Memory B cell (primary cell): ENCODE data around the gene ELAPOR1.

ENCODE experiments used
- ATAC-seq: fragments of 150-1000 bp; cut with Tn5 transposase; 2 replicates; pipeline ENCODE4 v1.10.0; 2021; ENCODE audit warnings: low read depth, mild to moderate bottlenecking, moderate library complexity
- DNase-seq, 2 donors: peaks; one replicate each; pipeline ENCODE4 v3.0.0; 2022; ENCODE audit warnings: low spot score in 2 of 2
- H3K27ac Mint-ChIP-seq: one replicate; pipeline ENCODE4 v1.8.0; 2022; ENCODE audit warnings: mild to moderate bottlenecking, moderate library complexity, mixed read lengths
- H3K27me3 Mint-ChIP-seq: one replicate; pipeline ENCODE4 v1.8.0; 2022; ENCODE audit warnings: mixed read lengths
- H3K36me3 Mint-ChIP-seq: one replicate; pipeline ENCODE4 v1.8.0; 2022; ENCODE audit warnings: mild to moderate bottlenecking, mixed read lengths
- H3K4me1 Mint-ChIP-seq: one replicate; pipeline ENCODE4 v1.8.0; 2022; ENCODE audit warnings: mixed read lengths
- H3K4me3 Mint-ChIP-seq: one replicate; pipeline ENCODE4 v1.8.0; 2022; ENCODE audit warnings: mild to moderate bottlenecking, moderate library complexity, mixed read lengths
- H3K9me3 Mint-ChIP-seq: one replicate; pipeline ENCODE4 v1.8.0; 2022; ENCODE audit warnings: mixed read lengths

Gene ELAPOR1

DNA sequence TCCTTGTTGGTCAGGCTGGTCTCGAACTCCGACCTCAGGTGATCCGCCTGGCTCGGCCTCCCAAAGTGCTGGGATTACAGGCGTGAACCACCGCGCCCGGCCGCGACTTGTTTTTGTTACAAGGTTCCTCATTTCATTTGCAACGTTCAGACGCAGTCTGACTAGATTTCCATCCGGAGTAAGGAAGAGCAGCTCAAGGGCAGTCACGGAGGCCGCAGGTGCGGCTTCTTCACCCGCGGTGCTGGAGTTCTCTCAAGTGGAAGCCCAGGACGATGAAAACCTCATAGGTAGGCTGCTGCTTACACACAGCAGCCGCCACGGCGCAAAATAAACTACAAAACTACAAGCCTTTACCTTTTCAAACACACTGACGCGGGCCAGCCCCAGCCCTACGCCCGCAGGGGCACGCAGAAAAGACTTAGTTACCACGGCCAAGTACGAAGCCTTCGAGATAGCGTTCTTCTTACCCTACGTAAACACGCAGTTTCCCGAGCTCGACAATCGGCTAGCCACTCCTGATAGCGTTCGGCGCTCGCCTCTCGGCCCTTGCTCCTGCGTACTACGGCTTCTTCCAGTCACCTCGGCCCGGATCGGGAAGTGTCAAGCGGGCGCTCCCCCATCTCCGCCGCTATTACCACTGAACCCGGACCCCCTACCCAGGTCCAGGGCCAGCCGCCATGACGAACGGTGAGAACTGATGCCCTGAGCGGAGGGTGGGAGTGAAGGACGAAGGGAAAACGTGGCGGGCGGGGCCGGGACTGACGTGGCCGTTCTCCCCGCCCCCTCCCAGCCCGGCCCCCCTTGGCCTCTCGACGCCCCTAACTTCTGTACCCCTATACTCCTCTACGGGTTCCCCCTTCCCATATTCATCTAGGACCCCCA, 23.5 kb upstream of the ELAPOR1 start, which contains the start of gene TMEM167B:
TMEM167B (plus strand) TSS at position 569 of the 882 bp plus-strand sequence; CDS start at position 678, 109 bp downstream.
- H3K27me3 Mint-ChIP-seq: no peaks in the 10 kb centered on the region
- peaks cover 6% of the 10 kb centered on the region for H3K36me3 Mint-ChIP-seq

DNA sequence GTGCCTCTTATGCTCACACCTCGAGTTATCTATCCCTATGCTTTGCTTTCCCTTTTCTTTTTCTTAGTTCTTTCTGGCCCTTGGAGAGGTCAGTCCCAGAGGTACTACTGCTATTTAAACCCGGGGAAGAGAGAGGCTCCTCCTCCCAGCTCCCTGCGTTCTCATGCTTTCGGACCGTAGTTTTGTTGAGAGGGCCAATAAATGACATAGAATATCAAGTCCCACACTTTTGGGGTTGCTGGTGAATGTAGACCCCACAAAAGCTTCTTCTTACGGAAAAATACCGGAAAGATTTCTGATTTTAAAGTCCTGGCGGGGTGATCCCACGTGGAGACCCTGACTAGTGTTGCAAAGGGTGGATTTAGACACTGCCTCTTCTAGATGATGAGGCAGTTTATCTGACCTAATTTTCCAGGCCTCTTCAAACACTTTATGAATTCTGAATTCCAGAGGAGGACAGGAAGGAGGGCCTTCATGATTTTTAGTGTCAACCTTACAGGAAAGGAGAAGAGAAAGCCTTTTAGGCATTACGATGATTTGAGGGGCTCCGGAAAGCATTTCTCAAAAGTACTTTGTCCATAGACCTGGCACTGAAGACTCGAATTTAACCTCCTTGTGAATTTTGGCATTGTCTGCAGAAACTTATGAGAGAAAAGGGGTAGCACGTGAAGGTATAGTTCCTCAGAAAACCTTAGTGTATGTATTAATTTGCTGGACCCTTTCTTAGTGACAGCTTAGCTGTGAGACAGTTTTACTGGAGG, 22.7 kb upstream of the ELAPOR1 start:
- Mint-ChIP-seq H3K4me1 (peaks cover 19% of the 10 kb centered on the region), H3K27ac (peak overlapping the region; percentile 99), H3K4me3 (peak overlapping the region; percentile 99), H3K27me3 (no peaks in the 10 kb centered on the region), H3K9me3 (no peaks in the 10 kb centered on the region), H3K36me3 (peaks cover 6% of the 10 kb centered on the region)
- ATAC-seq: peak; percentile 9
- no peak for DNase-seq

More for the DNA sequence above, 23.5 kb upstream of the ELAPOR1 start, which contains the start of gene TMEM167B:
- peak within 1 kb of the TSS; percentile 99 for H3K4me3 Mint-ChIP-seq
- DNase-seq: peak; percentile 82 to 86
- H3K4me1 Mint-ChIP-seq: peaks cover 19% of the 10 kb centered on the region
- H3K9me3 Mint-ChIP-seq: no peaks in the 10 kb centered on the region
- H3K27ac Mint-ChIP-seq: peak within 1 kb of the TSS; percentile 99
- peak; percentile 82 for ATAC-seq

DNA sequence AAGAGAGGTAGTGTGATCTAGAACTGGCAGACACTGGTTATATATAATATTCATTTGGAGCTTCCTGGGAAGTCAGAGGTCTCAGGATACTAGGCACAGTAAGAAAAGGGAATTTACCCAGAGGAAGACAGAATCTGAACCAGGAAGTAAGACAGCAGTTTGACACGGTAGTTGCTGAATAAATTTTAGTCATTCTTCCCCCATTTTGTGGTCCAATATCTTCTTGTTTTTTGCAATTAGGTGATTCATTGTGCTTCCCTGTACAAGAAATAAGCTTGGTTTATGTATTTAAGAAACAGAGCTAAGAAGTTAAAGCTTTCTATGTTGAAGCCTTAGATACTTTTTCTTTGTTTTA, 22.1 kb upstream of the ELAPOR1 start:
- H3K27me3 Mint-ChIP-seq: no peaks in the 10 kb centered on the region
- peaks cover 6% of the 10 kb centered on the region for H3K36me3 Mint-ChIP-seq
- ATAC-seq: no peak
- no peak for DNase-seq
- H3K4me1 Mint-ChIP-seq: peaks cover 19% of the 10 kb centered on the region
- no peaks in the 10 kb centered on the region for H3K9me3 Mint-ChIP-seq
- peak overlapping the region; percentile 99 for H3K4me3 Mint-ChIP-seq
- peak overlapping the region; percentile 99 for H3K27ac Mint-ChIP-seq

DNA sequence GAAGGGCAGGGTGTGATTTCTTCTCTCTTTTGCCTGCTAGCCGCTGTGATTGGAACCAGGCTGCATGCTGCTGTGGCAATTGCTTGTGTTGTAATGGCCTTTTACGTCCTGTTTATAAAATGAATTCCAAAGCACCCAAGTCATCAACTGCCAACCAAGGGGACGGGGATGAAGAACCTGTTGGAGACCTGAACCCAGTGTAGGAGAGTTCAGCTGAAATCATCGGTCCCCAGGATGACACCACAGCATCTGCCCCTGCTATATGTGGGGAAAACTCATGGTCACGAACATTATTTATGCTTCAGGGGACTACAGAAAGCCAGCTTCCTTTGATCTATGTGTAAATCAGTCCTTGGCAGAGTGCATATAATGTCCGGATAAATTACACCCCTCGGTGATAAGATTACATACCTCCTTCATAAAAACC, 19.5 kb upstream of the ELAPOR1 start:
- no peak for ATAC-seq
- Mint-ChIP-seq H3K9me3 (no peaks in the 10 kb centered on the region), H3K27ac (no peak overlapping the region), H3K36me3 (peaks cover 6% of the 10 kb centered on the region), H3K4me3 (no peak overlapping the region), H3K4me1 (peaks cover 17% of the 10 kb centered on the region), H3K27me3 (no peaks in the 10 kb centered on the region)
- DNase-seq: no peak

DNA sequence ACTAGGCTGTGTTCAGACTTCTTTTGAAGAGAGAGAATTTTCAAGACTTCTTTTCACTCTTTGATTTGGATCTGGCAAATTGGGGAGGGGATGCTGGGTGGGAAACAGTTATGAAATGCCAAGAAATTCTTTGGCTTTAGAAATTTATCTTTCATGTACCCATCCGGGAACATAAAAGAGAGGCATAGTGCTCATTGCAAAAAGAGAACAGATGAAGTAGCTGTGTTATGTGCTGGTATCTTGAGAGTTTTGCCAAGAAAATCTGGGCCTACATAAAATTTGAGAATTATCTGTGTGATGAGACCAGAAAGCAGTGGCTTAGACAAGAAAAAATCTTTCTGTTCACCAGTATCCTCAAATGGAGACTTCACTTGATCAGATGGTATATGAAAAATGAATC, 19.0 kb upstream of the ELAPOR1 start:
- Mint-ChIP-seq H3K9me3 (no peaks in the 10 kb centered on the region), H3K4me3 (no peak overlapping the region), H3K4me1 (peaks cover 17% of the 10 kb centered on the region), H3K27me3 (no peaks in the 10 kb centered on the region), H3K36me3 (peaks cover 6% of the 10 kb centered on the region), H3K27ac (no peak overlapping the region)
- DNase-seq: no peak
- ATAC-seq: no peak

DNA sequence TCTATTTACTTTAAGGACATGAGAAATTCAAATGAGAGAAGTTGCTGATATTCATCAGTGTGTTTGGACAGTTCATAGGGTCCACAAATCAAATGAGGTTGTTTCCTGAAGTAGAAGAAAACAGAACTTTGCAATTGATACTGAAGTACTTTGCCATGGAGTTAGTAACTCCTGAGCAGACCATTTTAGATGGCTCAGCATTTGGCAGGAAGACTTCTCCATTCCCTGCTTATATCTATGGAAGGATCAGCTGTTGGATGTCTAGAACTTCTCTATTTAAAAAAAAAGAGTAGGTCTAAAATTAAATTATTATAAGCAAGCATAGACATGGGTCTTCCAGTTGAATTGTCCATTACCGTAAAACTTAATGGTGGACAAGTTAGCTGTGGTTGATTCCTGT, 18.3 kb upstream of the ELAPOR1 start:
- H3K9me3 Mint-ChIP-seq: no peaks in the 10 kb centered on the region
- DNase-seq (no peak), ATAC-seq (no peak)
- H3K4me3 Mint-ChIP-seq: no peak overlapping the region
- no peaks in the 10 kb centered on the region for H3K27me3 Mint-ChIP-seq
- peak overlapping the region; percentile 75 for H3K27ac Mint-ChIP-seq
- H3K36me3 Mint-ChIP-seq: peaks cover 6% of the 10 kb centered on the region
- peaks cover 17% of the 10 kb centered on the region for H3K4me1 Mint-ChIP-seq

DNA sequence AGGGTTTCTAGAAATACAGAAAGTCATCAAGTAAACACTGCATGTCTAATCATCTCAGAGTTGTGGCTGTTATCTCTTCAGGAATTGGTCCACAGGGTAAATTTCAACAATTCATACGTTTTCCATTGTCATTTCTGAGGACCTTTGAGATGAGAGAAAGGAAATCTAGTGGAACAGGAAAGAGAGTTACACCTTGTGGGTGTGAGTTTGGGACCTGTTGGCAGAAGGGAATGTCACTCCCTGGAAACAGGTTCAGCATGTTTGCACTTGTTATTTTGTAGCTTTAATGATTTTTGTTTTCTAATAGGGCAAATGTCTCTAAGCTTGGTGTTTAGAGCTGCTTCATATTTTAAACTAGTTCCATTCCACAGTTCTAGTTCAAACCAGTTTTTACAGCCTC, 17.8 kb upstream of the ELAPOR1 start:
- H3K27ac Mint-ChIP-seq: peak overlapping the region; percentile 75
- ATAC-seq (no peak), DNase-seq (no peak)
- H3K27me3 Mint-ChIP-seq: no peaks in the 10 kb centered on the region
- H3K9me3 Mint-ChIP-seq: no peaks in the 10 kb centered on the region
- no peak overlapping the region for H3K4me3 Mint-ChIP-seq
- H3K36me3 Mint-ChIP-seq: peaks cover 6% of the 10 kb centered on the region
- peaks cover 18% of the 10 kb centered on the region for H3K4me1 Mint-ChIP-seq

DNA sequence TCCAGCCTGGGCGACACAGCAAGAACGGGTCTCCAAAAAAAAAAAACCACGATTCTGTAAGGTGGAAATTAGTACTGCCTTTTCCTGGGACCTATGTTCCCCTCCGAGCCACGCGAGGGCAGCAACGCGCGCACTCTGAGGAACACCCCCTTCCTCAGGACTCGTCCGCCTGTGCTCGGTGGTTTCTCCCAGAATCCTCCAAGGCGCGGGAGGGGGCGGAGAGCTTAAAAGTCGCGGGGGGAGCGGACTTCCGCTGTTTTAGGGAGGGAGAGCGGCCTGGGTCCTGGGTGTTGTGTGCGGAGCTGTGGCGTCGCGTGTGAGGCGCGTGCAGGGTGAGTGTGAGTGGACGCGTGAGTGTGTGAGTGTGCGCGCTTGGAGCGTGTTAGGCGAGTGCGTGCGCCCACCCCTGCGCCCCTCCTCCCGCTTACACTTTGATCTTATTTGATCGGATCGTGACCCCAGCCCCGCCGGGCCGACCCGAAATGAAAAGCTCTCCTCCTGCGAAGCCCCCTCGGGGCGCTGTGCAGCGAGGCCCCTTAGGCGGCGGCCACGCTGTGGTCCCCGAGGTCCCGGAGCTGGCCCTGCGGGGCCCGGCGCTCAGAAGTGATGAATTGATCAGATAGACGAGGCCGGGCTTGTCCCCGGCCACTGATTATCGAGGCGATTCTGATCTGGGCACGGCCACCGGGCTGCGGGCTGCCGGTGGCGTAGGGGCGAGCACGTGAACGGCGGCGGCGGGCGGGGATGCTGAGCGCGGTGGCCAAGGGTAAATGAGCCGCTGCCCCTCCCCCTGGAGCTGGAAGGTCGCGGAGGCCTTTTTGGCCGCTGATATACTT, 13.8 kb upstream of the ELAPOR1 start:
- Mint-ChIP-seq H3K4me3 (peak overlapping the region; percentile 91), H3K27me3 (no peaks in the 10 kb centered on the region), H3K9me3 (no peaks in the 10 kb centered on the region), H3K27ac (peak overlapping the region; percentile 94), H3K36me3 (no peaks in the 10 kb centered on the region), H3K4me1 (peaks cover 3% of the 10 kb centered on the region)
- ATAC-seq (peak; percentile 90), DNase-seq (peak; percentile 94 to 96)

DNA sequence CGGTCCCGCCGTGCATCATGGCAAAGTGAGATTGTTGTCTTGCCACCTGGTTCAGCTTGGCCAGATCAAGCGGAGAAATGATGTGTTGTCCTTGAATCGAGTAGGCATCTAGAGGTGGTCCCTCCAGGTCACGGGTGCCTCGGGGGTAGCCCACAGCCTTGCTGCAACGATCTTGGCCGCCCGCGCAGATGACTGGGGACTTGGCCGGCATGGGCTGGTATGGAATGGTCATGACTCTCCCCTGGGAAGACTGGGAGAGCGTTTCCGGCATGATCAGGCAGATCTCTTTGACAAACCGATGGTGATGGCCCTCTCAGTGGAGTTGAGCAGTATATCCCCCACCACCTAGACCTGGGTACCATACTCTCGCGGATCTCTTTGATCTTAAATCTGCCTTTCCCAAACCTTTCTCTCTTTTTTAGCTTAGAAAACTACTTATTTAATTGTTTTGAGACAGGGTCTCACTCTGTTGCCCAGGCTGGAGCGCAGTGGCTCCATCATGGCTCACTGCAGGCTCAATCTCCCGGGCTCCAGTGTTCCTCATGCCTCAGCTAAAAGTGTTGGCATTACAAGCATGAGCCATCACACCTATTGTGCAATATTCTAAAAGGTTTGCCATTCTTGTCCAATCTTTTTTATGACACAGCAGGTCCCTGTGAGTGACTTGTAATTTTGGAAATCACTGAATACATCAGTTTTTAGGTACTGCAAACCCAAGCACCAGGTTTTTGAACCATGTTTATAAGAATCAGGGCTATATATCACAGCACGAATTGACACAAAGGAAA, 9.4 kb upstream of the ELAPOR1 start:
- Mint-ChIP-seq H3K4me1 (peaks cover 3% of the 10 kb centered on the region), H3K9me3 (no peaks in the 10 kb centered on the region), H3K27ac (no peak overlapping the region), H3K4me3 (no peak overlapping the region), H3K36me3 (no peaks in the 10 kb centered on the region), H3K27me3 (no peaks in the 10 kb centered on the region)
- ATAC-seq: no peak
- no peak for DNase-seq

DNA sequence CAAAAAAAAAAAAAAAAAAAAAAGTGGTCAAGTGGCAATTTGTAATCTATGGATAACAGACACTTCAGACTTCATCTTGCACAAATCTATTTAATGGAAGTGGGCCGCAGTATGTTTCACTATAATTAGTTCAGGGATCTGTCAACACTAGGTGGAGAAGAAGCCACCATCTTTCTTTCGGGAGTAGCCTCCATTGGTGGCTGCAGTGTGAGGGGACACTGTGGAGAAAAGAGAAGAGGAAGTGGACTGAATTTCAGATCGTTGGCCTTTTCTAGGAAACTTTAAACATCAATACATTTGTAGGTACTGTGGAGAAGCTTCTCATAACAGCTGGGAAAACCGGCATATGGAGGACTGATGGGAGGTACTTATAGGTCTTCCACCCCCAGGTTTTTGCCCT, 8.0 kb upstream of the ELAPOR1 start:
- peaks cover 2% of the 10 kb centered on the region for H3K4me1 Mint-ChIP-seq
- DNase-seq (no peak), ATAC-seq (no peak)
- no peaks in the 10 kb centered on the region for H3K36me3 Mint-ChIP-seq
- H3K27ac Mint-ChIP-seq: peak overlapping the region; percentile 64
- no peaks in the 10 kb centered on the region for H3K27me3 Mint-ChIP-seq
- H3K9me3 Mint-ChIP-seq: no peaks in the 10 kb centered on the region
- no peak overlapping the region for H3K4me3 Mint-ChIP-seq

DNA sequence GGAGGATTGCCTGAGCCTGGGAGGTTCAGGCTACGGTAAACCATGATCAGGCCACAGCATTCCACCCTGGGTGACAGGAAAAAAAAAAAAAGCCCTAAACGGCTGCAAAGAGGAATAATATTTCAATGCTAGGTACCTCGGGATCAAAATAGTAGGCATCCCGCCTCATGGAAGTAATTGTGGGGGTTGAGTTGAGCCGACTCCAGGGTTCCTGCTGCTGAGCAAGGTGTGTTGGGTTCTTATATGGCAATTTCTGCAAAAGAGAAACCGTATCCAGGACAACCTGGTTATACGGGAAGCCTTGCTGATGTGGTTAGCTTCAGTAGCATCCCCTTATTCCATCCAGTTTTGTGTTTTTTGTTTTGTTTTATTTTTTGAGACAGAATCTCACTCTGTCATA, 6.1 kb upstream of the ELAPOR1 start:
- DNase-seq: no peak
- no peak overlapping the region for H3K27ac Mint-ChIP-seq
- peaks cover 2% of the 10 kb centered on the region for H3K27me3 Mint-ChIP-seq
- H3K4me3 Mint-ChIP-seq: no peak overlapping the region
- no peak for ATAC-seq
- H3K36me3 Mint-ChIP-seq: no peaks in the 10 kb centered on the region
- H3K9me3 Mint-ChIP-seq: no peaks in the 10 kb centered on the region
- peaks cover 7% of the 10 kb centered on the region for H3K4me1 Mint-ChIP-seq

DNA sequence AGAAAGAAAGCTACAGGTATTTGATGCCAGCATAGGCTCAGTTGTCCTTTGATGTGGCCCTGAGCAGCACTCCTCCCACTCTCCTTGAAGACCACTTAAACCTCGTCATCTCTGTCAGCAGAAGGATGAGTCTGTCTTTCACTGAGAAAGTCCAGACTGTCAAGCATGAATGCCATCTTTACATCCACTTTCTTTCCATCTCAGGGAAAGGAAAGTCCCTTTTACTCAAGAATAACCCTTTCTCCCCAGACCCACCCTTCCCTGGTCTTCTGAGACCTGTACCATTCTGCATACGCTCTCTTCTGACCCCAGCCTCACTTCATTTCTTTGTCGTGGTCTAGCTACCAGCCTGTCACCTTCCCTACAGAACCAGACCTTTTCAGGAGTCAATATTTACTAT, 4.0 kb upstream of the ELAPOR1 start:
- no peak for ATAC-seq
- H3K9me3 Mint-ChIP-seq: no peaks in the 10 kb centered on the region

DNA sequence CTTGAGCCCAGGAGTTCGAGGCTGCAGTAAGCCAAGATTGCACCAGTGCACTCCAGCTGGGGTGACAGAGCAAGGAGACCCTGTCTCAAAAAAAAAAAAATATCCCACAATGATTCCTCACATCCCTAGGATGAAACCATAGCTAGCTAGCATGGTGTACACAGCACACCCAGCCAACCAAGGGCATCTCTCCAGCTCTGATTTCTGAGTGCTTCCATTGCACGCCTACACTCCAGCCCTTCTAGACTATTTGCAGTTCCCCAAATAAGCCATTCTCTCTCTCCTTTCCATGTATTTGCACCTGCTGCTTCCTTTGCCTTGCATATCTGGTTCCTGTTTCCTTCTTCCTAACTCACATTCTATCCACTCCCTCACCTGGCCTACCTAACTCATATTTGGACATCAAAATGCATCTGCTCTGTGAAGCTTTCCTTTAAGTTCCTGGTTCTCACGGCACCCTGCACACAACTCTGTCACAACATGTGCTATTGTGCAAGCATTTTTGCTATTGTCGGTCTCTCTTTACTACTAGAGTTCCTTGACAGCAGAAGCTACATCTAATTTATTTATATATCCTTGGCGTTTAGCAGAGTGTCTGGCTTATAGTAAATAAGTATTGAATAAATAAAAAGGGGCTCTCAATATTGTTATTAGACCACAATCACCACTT, 2.4 kb upstream of the ELAPOR1 start:
- peaks cover 22% of the 10 kb centered on the region for H3K4me1 Mint-ChIP-seq
- H3K36me3 Mint-ChIP-seq: no peaks in the 10 kb centered on the region
- ATAC-seq: no peak
- peaks cover 5% of the 10 kb centered on the region for H3K27me3 Mint-ChIP-seq
- no peak for DNase-seq
- peak overlapping the region; percentile 96 for H3K27ac Mint-ChIP-seq
- H3K4me3 Mint-ChIP-seq: no peak overlapping the region
- no peaks in the 10 kb centered on the region for H3K9me3 Mint-ChIP-seq

More for the DNA sequence above, 4.0 kb upstream of the ELAPOR1 start:
- no peak overlapping the region for H3K4me3 Mint-ChIP-seq
- H3K27me3 Mint-ChIP-seq: peaks cover 5% of the 10 kb centered on the region
- no peak overlapping the region for H3K27ac Mint-ChIP-seq
- DNase-seq: no peak
- peaks cover 22% of the 10 kb centered on the region for H3K4me1 Mint-ChIP-seq
- no peaks in the 10 kb centered on the region for H3K36me3 Mint-ChIP-seq
